ENCODE results near the gene FAM163A.

The FAM163A gene

GRCh38 chr1:179743679-179744400 is 749 bp downstream of the FAM163A start:
- peak overlapping the region; percentile 63 for H3K4me3 ChIP-seq
- DNase-seq (ENCODE audit: low spot score): no peak
- TF ChIP-seq CTCF (IDR thresholded peaks at IDR 0.05): no peak
- no peak overlapping the region for H3K27ac ChIP-seq

GRCh38 chr1:179744401-179745130 is 1.5 kb downstream of the FAM163A start:
- Histone ChIP-seq H3K27ac (no peak overlapping the region), H3K4me3 (peak overlapping the region; percentile 63)
- TF ChIP-seq CTCF (IDR thresholded peaks at IDR 0.05): no peak
- no peak for DNase-seq (ENCODE audit: low spot score)

- no peak for DNase-seq (ENCODE audit: low spot score)
- H3K27ac ChIP-seq: no peak overlapping the region
- no peak for TF ChIP-seq CTCF (IDR thresholded peaks at IDR 0.05)
- no peak overlapping the region for H3K4me3 ChIP-seq
These were observed 2.1 kb downstream of the FAM163A start for GRCh38 chr1:179745131-179745611.

DNA sequence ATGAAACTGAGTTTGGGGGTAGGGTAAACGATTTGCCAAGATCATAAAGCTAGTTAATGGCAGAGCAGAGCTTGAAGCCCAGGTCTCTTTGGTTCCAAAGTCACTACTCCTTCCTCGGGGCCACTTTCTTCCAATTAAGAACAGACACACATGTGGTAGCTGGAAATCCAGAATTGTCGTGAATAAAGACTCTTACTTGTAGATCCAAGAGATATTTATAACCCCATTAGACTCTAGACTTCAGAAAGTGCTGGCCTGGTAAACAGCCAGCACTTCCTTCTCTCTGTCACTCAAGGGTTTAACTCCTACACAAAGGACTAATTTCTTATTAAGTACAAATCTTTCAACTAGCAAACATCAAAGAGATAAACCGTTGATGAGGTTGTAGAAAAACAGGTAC is 2.7 kb downstream of the FAM163A start:
- DNase-seq (ENCODE audit: low spot score): no peak
- TF ChIP-seq CTCF (IDR thresholded peaks at IDR 0.05): no peak
- no peak overlapping the region for H3K27ac ChIP-seq
- no peak overlapping the region for H3K4me3 ChIP-seq

- no peak overlapping the region for H3K27ac ChIP-seq
- no peak for TF ChIP-seq CTCF (IDR thresholded peaks at IDR 0.05)
These were observed 4.5 kb downstream of the FAM163A start for GRCh38 chr1:179747611-179748010.

DNA sequence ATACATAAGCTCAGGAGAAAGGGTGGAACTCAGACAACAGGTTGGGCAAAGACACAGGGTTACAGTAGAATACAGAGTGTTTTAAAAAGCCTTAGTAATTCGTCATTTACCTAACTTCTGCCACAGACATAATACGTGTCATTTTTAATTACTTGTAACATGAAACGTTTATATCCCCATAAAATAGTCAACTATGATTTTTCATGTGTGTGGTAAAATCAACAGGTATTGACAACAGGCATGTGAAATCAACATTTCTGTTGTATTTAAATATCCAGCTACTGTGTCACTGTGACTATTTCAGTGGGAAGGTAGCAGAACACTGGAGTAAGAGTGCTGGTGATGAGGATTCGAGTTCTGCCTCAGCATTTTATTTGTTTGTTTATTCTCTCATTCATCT is 5.7 kb downstream of the FAM163A start:
- H3K27ac ChIP-seq: no peak overlapping the region
- DNase-seq (ENCODE audit: low spot score): no peak
- no peak for TF ChIP-seq CTCF (IDR thresholded peaks at IDR 0.05)

More at GRCh38 chr1:179747611-179748010, 4.5 kb downstream of the FAM163A start:
- H3K4me3 ChIP-seq: no peak overlapping the region
- no peak for DNase-seq (ENCODE audit: low spot score)

More for the DNA sequence above, 5.7 kb downstream of the FAM163A start:
- no peak overlapping the region for H3K4me3 ChIP-seq
